ENCODE measurements around the gene C9orf72. TPM values are rescaled to one million over a fixed set of nuclear protein-coding genes. Genes with fewer than 3 reads are reported as not detected.

The C9orf72 gene
- total and polyA plus RNA-seq, 2 of the 8 experiments (the other 6 are each of a cell fraction or from before 2014, with no cell fraction given), result 7.2 to 17.5 TPM

DNA sequence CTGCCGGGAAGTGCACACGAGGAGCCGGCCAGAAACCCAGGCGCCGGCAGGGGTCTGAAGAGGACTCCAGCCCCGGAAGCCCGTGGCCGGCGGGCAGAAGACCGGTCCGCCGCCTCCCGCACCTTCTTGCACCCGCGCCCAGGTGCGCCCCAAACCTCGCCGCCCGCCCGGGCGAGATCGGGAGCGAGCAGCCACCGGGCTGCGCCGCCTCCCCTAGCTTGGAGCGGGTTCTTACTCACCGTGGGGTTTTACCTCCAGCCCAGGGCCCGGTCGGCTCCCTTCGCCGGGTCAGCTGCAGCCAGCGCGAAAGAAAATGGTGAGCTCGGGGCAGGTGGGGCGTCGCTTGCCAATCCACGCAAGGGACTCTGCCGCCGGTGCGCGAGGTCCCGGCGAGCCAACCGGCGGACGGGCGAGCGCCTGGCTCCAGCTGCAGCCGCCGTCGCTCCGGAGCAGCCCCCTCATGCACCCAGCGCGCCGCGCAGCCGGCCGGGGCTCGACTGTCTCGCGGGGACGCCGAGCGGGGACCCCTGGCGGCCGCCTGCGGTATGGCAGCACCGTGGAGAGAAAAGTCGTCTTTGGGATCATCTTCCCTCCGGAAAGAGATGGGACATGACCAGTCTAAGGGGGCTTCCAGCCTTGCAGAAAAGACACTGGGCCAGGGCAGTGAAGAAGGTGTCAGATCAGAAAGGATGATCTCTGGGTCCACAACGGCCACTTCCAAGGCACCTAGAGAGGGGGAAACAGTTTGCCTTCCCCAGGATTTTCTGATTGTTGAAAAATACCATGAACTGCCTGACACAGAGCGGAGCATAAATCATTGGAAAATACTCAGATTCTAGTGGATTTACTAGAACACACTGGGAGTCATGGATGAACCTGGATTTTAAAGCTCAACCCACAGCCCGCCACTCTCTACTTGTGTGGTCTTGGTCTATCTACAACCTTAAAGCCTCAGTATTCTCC, 43.7 kb downstream of the C9orf72 start, which contains the start of gene MOB3B (continued):
- TF ChIP-seq, protein P1, sequence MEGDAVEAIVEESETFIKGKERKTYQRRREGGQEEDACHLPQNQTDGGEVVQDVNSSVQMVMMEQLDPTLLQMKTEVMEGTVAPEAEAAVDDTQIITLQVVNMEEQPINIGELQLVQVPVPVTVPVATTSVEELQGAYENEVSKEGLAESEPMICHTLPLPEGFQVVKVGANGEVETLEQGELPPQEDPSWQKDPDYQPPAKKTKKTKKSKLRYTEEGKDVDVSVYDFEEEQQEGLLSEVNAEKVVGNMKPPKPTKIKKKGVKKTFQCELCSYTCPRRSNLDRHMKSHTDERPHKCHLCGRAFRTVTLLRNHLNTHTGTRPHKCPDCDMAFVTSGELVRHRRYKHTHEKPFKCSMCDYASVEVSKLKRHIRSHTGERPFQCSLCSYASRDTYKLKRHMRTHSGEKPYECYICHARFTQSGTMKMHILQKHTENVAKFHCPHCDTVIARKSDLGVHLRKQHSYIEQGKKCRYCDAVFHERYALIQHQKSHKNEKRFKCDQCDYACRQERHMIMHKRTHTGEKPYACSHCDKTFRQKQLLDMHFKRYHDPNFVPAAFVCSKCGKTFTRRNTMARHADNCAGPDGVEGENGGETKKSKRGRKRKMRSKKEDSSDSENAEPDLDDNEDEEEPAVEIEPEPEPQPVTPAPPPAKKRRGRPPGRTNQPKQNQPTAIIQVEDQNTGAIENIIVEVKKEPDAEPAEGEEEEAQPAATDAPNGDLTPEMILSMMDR (IDR thresholded peaks at IDR 0.05; ENCODE audit: control extremely low read depth in 1 of 3, insufficient read depth in 1 of 3, low read depth in 1 of 3, low read length in 3 of 3), result peak; percentile 84 to 90 (median 85)
- no peak; the same call in 1 of the 2 replicates for TF ChIP-seq JUND (IDR thresholded peaks at IDR 0.05; ENCODE audit: low read length)
- peak in 1 of 2 experiments; percentile 58; a peak in 1 of 4 replicates for TF ChIP-seq SIN3A (conservative IDR thresholded peaks at IDR 0.05 in 1 of 2, IDR thresholded peaks at IDR 0.05 in 1 of 2; ENCODE audit: low read depth in 1 of 2, low read length in 2 of 2)
- no peak for TF ChIP-seq MAFK (IDR thresholded peaks at IDR 0.05; ENCODE audit: low read depth, low read length)
- TF ChIP-seq TBP (IDR thresholded peaks at IDR 0.05; ENCODE audit: low read depth, low read length), result peak; percentile 38; the same call in 1 of the 2 replicates
- no peak for TF ChIP-seq BCL11A (IDR thresholded peaks at IDR 0.05; ENCODE audit: low read depth in 2 of 2, low read length in 2 of 2)
- TF ChIP-seq EZH2 (IDR thresholded peaks at IDR 0.05; ENCODE audit: low read depth, low read length, severe bottlenecking), result peak; percentile 38
- TF ChIP-seq TCF12 (IDR thresholded peaks at IDR 0.05; ENCODE audit: low read depth, low read length), result 0 out of 2 replicates have a peak, but pooled peaks have one; percentile 66
- no peak; the same call in 1 of the 2 replicates for TF ChIP-seq CREB1 (IDR thresholded peaks at IDR 0.05)
- peak; percentile 47 for TF ChIP-seq ASH2L (IDR thresholded peaks at IDR 0.05; ENCODE audit: low read length)
- no peak for TF ChIP-seq SP1 (IDR thresholded peaks at IDR 0.05; ENCODE audit: low read depth, low read length)
- peak; percentile 82 for TF ChIP-seq KDM4A (IDR thresholded peaks at IDR 0.05; ENCODE audit: low read depth, low read length, severe bottlenecking)
- TF ChIP-seq POLR2A (IDR thresholded peaks at IDR 0.05; ENCODE audit: control extremely low read depth in 1 of 2, low read depth in 2 of 2, low read length in 2 of 2), result 0 out of 3 replicates have a peak, but pooled peaks of 1 of the 2 experiments have one; percentile 11
